ENCODE results near the gene ARHGAP40. TPM values are rescaled to one million over a fixed set of nuclear protein-coding genes. Genes with fewer than 3 reads are reported as not detected.

Gene ARHGAP40
- total and polyA plus RNA-seq, 9 of the 15 experiments (the other 6 are each of a cell fraction or from before 2014, with no cell fraction given), result not detected

GRCh38 chr20:38649275-38649891 is 47.8 kb downstream of the ARHGAP40 start (continued):
- no peak for TF ChIP-seq TSHZ1 (CRISPR knock-in tag; IDR thresholded peaks at IDR 0.05)
- no peak for TF ChIP-seq HMGXB4 (CRISPR knock-in tag; IDR thresholded peaks at IDR 0.05)
- no peak for TF ChIP-seq RUNX1 (IDR thresholded peaks at IDR 0.05; ENCODE audit: low read depth)
- TF ChIP-seq ZNF707 (CRISPR knock-in tag; conservative IDR thresholded peaks at IDR 0.05), result no peak
- TF ChIP-seq ILF3 (IDR thresholded peaks at IDR 0.05; ENCODE audit: borderline replicate concordance), result no peak
- TF ChIP-seq CHD2 (IDR thresholded peaks at IDR 0.05; ENCODE audit: low read depth, low read length), result no peak
- TF ChIP-seq KLF10 (CRISPR knock-in tag; IDR thresholded peaks at IDR 0.05), result no peak
- TF ChIP-seq FIP1L1 (IDR thresholded peaks at IDR 0.05; ENCODE audit: low read depth, low read length, poor library complexity, severe bottlenecking), result no peak
- no peak for TF ChIP-seq MNT (conservative IDR thresholded peaks at IDR 0.05)
- peak; percentile 73 to 93 for TF ChIP-seq RAD21 (CRISPR knock-in tag; conservative IDR thresholded peaks at IDR 0.05 in 1 of 2, IDR thresholded peaks at IDR 0.05 in 1 of 2)
- TF ChIP-seq ERF (CRISPR knock-in tag; IDR thresholded peaks at IDR 0.05), result no peak
- TF ChIP-seq KHSRP (IDR thresholded peaks at IDR 0.05), result no peak

All from K562 (cell line).